Suppressor macrophage (primary cell): Measurements from ENCODE around the gene TKT.
"Not testable (repeated sequence)": the region's sequence is repeated elsewhere in the genome, so short reads cannot be mapped to it uniquely, and the experiment has no call there.

Experiments
- DNase-seq, 4 experiments: peaks; one replicate each; pipeline ENCODE4 v3.0.0-alpha.2; 2020 to 2022
- total RNA-seq, 17 experiments: gene quantifications; one replicate each; lab custom pipeline; 2026; ENCODE audit warnings: mixed read lengths in 6 of 17, inconsistent platforms in 3 of 17; lab: John Stamatoyannopoulos, UW

Gene TKT, protein sequence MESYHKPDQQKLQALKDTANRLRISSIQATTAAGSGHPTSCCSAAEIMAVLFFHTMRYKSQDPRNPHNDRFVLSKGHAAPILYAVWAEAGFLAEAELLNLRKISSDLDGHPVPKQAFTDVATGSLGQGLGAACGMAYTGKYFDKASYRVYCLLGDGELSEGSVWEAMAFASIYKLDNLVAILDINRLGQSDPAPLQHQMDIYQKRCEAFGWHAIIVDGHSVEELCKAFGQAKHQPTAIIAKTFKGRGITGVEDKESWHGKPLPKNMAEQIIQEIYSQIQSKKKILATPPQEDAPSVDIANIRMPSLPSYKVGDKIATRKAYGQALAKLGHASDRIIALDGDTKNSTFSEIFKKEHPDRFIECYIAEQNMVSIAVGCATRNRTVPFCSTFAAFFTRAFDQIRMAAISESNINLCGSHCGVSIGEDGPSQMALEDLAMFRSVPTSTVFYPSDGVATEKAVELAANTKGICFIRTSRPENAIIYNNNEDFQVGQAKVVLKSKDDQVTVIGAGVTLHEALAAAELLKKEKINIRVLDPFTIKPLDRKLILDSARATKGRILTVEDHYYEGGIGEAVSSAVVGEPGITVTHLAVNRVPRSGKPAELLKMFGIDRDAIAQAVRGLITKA
- total RNA-seq, result 127 to 344 (median 225) reads per million in 17 experiments

DNA sequence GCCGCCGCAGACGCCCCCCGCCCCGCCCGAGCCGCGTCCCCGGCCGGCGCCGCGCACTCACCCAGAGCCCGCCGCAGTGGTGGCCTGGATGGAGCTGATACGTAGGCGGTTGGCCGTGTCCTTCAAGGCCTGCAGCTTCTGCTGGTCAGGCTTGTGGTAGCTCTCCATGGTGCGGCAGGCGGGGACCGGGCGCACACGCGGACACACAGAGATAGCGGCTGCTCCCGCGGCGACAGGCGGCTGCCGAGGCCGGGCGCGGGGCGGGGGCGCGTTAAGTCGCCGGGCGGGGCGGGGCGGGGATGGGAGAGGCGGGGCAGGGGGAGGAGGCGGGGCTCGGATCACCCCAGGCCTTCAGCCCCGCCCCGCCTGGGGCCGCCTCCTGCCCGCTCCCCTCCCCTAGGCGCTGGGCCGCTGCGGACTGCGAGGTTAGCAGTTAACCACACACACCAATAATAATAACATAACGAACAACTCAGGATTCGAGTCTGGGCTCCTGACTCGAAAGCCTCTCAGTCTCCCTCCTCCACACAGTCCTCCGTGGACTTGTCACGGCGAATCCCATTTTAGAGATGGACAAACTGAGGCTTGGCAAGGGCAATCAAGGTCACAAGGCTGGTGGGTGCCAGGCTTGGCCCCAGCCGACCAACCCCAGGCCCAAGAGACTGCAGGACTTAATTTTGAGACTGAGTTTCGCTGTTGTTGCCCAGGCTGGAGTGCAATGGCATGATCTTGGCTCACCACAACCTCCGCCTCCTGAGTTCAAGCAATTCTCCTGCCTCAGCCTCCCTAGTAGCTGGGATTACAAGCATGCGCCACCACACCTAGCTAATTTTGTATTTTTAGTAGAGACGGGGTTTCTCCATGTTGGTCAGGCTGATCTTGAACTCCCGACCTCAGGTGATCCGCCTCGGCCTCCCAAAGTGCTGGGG, at the start of gene TKT:
Gene TKT (minus strand): TSS at position 248 of the 929 bp plus-strand sequence. CDS start 80 bp downstream, at position 168.
- peak; percentile 89 to 97 (median 94) for DNase-seq

DNA sequence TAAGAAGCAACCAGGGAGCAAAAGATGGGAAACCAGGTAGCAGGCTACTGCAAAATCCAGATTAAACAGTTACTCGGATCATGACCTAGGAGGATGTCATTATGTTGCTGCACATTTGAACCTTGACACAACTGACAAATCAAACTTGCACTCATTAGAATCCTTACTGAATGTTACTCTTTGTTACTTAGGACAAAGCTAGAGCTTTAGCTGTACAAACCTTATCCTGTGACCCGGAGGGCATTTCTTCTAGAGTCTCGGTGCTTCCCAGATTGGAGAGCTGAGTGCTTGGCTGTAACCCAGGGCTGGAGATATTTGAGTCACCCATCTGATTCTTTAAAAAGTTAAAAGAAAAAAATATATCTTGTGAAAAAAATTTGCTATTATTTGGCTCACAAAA, 48.1 kb upstream of the TKT start:
- DNase-seq, result no peak

DNA sequence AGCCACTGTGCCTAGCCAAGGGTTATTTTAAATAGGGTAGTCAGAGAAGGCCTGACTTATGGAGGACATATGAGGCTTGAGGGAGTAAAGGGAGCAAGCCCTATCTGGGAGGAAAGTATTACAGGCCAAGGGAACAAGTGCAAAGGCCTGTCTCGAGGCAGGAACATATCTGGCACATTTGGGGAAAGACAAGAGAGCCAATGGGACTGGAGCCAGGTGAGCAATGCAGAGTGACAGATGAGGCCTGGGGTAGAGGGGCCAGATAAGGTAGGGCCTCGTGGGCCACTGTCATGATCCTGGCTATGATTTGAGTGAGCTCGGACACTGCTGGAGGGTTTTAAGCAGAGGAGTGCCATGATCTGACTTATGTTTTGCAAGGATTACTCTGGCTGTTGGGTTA, 47.7 kb upstream of the TKT start:
- DNase-seq, result no peak

DNA sequence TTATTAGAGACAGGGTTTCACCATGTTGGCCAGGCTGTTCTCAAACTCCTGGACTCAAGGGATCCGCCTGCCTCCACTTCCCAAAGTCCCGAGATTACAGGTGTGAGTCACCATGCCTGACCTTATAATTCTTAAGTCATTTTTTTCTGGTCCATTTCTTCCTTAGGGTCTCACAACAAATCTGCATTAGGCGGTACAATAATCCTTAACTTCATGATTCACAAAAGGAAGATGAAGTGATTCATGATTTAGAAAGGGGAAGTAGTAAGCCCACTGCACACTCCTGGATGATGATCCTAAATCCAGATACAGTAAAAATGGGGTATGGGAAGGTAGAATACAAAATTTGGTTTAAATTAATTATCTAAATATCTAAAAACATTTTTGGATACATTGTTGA, 45.0 kb upstream of the TKT start:
- DNase-seq, result peak in 2 of 4 experiments; percentile 25 to 36

DNA sequence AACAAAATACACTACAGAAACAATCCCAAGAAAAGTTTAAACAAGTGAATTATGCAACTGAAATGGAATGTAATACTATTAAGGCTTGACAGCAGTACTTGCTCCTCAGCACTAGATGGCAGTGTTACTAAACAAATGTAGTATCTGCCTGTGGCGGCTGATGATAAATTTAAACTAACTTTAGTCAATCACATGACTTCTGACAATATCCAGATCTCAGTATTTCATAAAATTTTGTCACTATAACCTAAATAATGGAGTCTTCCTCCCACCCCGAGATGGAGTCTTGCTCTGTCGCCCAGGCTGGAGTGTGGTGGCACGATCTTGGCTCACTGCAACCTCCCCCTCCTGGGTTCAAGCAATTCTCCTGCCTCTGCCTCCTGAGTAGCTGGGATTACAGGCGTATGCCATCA, 43.8 kb upstream of the TKT start:
- peak; percentile 23 to 86 (median 70) for DNase-seq

DNA sequence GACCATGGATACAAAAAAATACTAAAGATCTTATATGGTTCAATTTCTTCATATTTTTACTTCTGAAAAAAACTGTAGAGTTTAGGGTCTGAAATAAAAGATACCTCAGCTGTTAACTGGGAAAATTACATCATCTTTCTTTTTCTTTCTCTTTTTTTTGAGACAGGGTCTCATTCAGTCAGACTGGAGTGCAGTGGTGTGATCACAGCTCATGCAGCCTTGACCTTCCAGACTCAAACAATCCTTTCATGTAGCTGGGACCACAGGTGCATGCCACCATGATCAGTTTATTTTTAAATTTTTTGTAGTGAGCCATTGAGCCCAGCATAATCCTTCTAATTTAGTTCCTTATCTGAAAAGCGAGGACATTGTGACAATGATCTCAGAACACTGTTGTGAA, 39.6 kb upstream of the TKT start:
- no peak for DNase-seq

DNA sequence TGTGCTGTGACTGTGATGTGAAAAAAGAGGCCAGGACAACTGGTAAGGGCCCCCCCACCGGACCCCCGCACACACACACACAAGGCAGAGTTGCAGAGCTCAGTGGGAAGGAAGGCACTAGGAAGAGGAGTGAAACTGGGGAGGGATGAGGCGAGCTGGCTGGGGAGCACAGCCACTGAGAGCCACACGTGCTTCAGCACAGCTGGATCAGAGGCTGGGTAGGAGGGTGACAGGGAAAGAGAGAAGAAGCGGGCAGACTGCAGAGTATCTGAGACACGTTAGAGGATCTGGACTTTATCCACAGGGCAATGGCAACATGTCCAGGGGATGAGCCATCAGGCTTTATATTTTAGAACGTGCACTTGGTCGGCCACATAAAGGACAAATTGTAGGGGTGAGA, 38.0 kb upstream of the TKT start:
- DNase-seq, result no peak

DNA sequence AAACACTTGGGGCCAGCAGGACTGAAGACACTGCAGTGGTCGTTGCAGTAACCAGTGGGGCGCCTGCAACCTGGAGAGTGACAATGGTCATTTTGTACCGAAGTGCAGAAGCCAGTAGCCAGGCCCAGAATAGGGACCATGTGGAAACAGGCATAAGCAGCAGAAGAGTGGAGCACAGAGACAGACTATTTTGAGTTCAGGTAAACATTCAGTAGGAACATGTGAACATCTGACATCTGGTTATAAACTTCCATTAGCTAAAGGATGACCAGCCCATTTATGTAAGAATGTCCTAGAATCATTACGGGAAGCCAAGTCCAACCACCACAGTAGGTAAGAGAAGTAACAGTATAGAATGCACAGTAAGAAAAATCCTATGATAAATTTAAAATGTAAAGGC, 32.4 kb upstream of the TKT start:
- DNase-seq, result no peak

DNA sequence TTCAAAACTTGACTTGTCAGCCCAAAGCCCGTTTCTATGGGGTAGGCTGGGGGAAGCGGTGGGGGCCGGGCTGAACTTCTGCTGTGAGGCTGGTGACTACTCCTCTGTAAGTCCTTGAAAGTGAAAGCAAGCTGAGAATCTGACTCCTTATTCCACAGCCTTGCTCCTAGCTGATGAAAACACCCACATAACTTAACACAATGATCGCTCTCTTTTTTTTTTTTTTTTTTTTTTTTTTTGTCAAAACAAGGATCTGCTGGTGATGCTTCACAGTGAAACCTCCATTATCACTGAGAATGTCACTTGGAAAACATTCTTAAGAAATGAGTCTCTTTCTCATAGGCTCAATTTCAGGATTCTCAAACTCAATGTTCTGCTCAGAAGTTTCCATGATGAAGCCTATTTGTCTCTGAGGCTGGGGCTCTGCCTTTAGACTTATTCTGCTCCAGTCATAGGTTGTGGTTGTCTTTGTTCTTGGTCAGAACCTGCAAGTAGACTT, 31.4 kb upstream of the TKT start:
- DNase-seq, result peak; percentile 25 to 59 (median 56)

DNA sequence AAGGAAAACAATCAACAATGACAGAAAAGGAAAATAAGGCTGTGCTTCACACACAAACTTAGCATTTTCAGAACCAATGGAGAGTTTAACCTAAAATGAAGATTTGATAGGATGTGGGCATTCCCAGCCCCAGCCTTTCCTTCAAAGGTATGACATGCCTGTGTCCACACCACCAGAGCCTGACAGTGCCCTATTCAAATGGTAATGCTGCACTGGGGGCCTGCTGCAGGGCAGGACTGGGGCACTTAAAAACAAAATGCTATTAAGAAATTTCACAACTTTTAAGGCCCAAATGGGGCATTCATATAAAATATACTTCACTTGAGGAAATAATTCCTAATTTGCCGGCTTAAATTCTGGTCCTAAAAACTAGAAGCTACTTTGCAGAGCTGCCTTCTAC, 30.9 kb upstream of the TKT start:
- DNase-seq, result no peak

DNA sequence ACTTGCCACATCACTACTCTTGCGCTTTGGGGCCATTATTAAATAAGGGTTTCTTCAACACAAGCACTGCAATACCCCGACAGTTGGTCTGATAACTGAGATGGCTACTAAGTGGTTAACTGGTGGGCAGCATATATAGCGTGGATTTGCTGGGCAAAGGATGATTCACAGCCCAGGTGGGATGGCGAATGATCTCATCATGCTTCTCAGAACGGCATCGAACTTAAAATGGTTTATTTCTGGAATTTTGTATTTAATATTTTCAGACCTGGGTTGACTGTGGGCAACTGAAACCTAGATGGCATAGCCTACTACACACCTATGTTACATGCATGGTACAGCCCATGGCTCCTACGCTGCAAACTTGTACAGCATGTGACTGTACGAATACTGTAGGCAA, 26.8 kb upstream of the TKT start:
- DNase-seq, result no peak

DNA sequence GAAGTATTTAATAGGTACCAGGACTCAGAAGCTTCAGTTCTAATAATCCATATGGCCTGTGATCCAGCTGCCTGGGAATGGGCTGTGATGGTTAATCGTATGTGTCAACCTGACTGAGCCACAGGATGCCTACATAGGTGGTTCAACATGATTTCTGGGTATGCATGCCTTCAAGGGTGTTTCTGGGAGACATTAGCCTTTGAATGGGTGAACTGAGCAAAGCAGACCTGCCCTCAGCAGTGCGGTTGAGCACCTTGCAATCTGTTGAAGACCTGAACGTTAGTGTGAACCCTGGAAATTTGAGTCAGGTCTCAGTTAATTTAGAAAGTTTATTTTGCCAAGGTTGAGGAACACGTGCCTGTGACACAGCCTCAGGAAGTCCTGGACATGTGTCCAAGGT, 22.8 kb upstream of the TKT start:
- no peak for DNase-seq

DNA sequence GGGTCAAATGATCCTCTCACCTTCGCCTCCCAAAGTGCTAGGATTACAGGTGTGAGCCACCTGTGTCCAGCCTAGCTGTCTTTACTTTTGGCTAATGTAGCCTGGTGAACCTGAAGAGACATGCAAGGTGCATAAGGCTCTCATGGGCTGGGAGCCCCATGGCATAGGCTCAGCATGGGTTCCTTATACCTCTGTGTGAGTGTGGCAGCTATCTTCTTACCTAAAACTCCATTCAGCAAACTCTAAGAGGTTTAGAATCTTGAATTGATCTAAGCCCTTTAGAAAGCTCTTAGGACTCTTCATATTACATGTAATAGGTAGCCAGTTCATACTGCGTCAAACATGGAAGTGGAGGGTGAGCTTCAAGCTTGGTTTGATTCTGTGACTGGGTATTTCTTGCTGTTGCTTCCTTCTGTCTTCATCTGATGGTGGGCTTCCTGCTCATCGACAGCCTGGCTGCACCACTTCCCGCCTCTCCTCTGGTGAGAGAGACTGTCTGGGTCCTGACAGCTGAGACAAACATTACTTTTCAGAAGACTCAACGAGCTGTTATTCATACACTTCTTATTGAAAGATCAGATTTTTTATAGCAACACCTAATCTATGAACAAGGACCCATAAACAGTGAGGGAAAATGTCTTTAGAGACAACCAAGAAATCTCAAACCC, 19.2 kb upstream of the TKT start:
- no peak for DNase-seq

DNA sequence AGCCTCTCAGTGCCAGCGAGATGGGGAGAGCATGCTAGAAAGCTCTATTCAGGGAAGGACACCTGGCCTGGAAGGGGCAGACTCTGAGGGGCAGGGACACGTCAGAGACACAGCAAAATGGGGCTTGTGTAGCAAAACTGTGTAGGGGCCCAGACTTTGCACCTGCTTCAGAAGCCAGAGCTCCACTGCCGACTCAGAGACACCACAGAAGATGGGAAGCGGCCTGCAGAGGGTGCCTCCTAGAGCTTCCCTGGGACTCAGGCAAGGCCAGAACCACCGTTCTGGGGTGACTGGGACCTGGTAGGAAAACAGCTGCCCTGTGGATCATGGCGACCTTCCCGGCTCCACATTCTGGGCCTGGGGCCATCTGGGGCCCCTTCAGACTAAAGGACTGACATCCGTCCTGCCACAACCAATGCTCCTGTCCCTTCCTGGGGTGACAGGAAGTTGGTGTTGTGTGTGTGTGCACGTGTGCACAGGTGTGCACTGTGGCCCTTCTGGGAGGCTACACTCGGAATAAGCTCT, 17.4 kb upstream of the TKT start:
- DNase-seq, result no peak

DNA sequence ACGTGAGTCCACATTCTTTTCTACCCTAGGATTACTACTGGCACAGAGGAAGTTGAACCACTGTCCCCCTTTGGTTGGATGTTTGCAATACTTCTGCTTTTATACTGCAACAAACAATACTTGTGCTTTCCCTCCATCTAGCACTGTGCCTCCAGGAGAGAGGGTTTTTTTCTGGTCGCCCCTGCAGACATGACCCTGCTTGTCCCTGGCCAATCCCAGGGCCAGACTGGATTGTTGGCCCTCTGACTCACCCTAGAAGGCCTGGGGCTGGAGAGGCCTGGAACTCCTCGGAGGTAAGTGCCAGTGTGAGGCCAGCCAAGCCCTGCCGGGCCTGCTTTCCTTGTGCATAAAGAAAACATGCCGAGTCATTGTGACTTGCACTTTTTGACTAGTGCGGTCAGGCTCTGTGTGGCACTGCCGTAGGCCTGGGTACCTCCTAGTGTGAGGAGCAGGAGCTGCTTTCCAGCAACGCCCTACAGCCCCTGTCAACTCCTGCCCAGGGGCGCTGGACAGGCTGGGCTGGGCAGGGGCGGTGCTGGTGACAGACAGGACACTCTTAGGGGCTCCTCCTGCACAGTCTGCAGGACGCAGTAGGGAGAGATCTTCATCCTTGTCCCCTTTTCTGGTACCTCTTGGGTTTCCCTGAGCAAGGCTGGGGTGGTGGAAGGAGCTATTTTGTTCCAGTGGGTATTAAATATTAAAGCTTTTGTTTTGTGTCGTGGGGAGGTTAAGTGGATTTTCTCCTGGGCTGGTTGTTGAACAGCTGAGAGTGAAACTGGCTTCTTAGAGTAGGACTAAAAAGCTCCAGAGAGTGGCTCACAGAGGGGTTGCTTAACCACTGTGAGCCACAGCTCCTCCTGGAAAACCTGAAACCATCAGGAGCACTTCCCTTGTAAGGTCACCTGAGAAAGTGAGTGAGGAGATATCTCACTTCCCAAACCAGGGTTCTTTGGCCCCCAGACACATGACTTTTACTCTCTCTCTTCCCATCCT, 14.4 kb upstream of the TKT start:
- DNase-seq, result peak; percentile 88 to 94 (median 91)

DNA sequence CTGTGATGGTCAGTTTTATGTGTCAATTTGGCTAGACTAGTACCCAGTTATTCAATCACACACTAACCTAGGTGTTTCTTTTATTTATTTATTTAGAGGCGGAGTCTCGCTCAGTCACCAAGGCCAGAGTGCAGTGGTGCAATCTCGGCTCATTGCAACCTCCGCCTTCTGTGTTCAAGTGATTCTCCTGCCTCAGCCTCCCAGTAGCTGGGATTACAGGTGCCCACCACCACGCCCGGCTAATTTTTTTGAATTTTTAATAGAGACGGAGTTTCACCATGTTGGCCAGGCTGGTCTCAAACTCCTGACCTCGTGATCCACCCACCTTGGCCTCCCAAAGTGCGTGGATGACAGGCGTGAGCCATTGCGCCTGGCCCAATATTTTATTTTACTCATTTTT, 13.4 kb upstream of the TKT start:
- not testable (repeated sequence) for DNase-seq

DNA sequence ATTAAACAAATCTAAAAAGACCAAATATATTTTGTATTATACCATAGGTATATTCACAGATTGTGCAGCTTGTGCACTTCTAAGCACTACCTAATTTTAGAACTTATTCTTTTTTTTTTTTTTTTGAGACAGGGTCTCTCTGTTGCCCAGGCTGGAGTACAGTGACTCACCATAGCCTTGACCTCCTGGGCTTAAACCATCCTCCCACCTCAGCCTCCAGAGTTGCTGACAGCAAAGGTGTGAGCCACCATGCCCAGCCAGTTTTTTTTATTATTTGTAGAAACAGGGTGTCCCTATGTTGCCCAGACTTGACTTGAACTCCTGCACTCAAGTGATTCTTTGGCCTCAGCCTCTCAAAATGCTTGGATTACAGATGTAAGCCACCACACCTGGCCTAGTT, 11.9 kb upstream of the TKT start:
- no peak for DNase-seq

DNA sequence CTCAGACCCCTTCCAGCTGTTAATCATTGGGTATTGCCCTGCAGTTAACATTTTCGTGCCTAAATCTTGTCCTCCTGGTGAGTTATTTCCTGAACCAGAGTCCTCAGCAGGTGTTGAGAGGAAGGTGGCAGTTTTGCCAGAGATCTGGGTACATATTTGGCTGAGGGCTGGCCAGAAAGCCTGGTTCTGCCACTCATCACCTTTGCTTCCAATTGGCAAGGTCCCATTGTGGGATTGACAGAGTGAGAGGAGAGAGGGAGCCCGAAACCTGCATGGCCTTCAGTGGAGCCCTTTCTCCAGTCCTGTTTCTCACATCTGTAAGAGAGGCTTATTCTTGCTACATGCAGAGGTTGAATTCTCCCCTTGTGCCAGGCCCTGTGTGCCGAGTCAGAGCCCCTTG, 8.9 kb upstream of the TKT start:
- no peak for DNase-seq

DNA sequence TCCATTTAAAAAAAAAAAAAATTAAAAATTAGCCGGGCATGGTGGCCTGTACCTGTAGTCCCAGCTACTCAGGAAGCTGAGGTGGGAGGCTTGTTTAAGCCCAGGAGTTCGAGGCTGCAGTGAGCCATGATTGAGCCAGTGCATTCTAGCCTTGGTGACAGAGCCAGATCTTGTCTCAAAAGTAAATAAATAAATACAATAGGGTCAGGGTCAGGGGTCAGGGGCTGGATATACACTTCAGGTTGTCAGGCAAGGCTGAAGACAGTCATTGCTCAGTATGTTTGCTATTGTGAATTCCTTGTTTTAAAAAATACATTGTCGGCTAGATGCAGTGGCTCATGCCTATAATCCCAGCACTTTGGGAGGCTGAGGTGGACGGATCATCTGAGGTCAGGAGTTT, 8.1 kb upstream of the TKT start:
- no peak for DNase-seq

DNA sequence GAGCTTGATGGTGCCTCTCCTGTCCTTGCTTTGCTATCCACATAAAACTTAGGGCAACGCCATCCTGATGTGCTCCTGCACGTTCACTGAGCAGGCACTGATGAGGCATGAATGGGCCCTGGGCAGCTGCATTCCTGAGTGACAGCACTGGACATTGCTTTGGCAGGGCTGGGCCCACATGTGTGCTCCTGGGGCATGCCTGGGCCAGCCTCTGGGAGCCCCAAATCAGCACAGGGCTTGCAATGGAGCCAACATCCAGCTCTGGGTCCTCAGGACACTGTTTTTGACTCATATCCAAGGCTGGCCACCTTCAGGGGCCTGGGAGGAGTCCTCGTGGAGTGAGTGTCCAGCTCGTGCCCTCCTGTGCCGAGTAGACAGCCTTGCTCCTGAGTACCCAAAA, 5.9 kb upstream of the TKT start:
- no peak for DNase-seq

DNA sequence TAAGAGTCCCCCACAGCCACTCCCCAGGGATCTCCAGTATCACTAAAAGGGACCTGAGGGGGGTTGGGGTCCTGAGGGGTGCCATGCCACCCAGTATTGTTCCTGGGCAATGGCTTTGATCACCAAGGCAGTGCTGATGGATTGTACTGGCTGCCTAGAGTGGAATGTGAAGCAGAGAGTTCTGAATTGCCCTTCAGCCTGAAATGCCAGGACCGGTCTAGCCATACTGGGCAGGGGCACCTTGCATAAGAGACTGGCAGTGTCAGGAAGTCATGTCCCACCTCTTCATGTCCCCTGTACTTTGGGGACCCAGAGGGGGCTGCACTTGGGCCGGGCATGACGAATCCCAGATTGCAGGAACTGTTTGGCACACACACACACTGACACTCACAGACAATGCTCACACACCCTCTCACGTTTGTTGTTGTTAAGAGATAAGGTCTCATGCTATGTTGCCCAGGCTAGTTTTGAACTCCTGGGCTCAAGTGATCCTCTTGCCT, 4.5 kb upstream of the TKT start:
- DNase-seq, result no peak
